GM12875 (cell line): Measurements from ENCODE around the gene MN1.

Experiments
- H3K4me3 ChIP-seq: one replicate; pipeline ENCODE4 v1.5.1; 2011; ENCODE audit warnings: low read depth, low read length, control low read depth
- TF ChIP-seq, protein P1 (sequence below): IDR thresholded peaks from 2 replicates; pipeline ENCODE4 v1.5.1; 2011; ENCODE audit warnings: low read depth, mild to moderate bottlenecking, control low read depth, inconsistent platforms, low read length, moderate library complexity, borderline replicate concordance; ENCODE audit not compliant: insufficient read depth

MN1 gene

GRCh38 chr22:27799015-27799826 is 2.3 kb downstream of the MN1 start:
- TF ChIP-seq, protein P1, sequence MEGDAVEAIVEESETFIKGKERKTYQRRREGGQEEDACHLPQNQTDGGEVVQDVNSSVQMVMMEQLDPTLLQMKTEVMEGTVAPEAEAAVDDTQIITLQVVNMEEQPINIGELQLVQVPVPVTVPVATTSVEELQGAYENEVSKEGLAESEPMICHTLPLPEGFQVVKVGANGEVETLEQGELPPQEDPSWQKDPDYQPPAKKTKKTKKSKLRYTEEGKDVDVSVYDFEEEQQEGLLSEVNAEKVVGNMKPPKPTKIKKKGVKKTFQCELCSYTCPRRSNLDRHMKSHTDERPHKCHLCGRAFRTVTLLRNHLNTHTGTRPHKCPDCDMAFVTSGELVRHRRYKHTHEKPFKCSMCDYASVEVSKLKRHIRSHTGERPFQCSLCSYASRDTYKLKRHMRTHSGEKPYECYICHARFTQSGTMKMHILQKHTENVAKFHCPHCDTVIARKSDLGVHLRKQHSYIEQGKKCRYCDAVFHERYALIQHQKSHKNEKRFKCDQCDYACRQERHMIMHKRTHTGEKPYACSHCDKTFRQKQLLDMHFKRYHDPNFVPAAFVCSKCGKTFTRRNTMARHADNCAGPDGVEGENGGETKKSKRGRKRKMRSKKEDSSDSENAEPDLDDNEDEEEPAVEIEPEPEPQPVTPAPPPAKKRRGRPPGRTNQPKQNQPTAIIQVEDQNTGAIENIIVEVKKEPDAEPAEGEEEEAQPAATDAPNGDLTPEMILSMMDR = no peak
- no peak overlapping the region for H3K4me3 ChIP-seq

DNA sequence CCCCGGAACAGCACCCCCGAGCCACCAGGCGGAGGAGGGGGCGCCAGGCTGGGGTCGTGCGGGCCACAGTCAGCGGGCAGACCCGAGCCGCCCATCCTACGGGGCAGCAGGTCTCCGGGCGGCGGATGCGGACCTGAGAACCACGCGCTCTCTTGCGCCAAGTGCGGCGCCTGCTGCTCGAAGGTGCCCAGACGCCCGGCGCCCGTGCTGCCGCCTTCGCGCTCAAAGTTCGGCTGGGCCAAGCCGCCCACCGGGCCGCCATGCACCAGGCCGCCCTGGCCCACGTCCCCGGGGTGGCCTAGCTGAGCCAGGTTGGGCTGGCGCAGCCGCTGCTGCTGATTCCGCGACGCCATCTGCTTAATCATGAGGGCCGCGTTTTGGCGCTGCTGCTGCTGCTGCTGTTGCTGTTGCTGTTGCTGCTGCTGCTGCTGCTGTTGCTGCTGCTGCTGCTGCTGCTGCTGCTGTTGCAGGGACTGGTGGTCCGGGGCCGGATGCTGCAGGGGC is 3.0 kb downstream of the MN1 start:
- no peak overlapping the region for H3K4me3 ChIP-seq
- TF ChIP-seq, protein P1 = no peak

- no peak overlapping the region for H3K4me3 ChIP-seq
- TF ChIP-seq, protein P1 = no peak
These were observed 3.8 kb downstream of the MN1 start for GRCh38 chr22:27797520-27798391.

GRCh38 chr22:27796829-27797519 is 4.6 kb downstream of the MN1 start:
- H3K4me3 ChIP-seq = no peak overlapping the region
- TF ChIP-seq, protein P1 = no peak

DNA sequence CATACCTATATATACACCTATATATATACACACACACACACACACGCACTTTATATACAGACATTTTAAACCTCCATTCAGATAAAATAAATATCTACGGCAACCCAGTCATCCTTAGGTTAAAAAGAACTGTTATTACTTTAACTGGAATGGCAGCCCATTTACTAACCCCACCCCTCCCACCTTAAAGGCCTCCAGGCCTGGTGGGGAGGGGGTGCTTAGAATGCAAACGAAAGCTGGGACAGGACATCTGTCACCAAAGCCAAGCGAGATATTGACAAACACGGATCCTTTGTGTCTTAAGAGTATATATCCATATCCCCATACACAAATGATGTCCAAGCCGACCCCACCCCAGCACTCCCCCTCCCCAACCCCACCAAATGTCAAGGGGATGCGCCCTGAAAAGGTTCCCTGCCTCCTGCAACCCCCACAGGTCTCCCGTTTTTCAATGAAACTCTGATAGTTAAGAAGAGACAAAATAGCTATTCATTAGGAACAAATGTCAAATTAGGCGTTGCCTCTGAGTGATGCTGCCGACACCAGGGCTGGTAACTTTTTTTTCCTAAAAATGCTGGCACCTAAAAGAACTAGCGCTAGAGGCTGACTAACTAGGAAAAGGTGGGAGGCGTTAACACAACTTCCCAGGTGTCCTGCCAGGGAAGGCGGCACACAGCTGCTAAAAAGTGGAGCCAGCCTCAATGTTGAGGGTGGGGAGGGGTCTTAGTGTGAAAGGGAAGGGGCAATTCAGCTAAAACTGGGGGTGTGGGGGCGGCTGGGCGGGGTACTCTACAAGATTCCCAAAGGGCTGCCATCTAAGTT is 5.6 kb downstream of the MN1 start:
- TF ChIP-seq, protein P1 = no peak
- no peak overlapping the region for H3K4me3 ChIP-seq

DNA sequence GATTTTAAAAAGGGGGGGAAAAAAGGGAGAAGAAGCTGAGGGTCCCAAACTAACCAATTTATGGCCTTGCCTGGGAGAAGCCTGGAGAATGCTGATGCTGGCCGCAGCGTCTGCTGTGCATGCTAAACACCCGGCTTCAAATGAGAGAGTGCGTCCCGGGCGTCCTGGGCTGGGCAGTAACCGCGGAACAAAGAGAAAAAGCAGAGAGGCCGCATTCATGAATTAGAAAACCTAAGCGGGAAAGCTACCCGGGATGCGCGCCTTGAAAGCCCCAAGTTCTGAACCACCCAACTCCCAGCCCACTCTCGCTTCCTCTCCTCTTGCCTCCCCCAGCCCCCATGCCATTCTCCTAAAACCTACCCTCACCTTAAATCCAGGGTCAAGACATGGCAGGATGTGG is 6.5 kb downstream of the MN1 start:
- no peak overlapping the region for H3K4me3 ChIP-seq
- TF ChIP-seq, protein P1 = no peak
